ENCODE measurements around the gene ZNF598. TPM values are rescaled to one million over a fixed set of nuclear protein-coding genes. Genes with fewer than 3 reads are reported as not detected.
A peak's percentile ranks its signal among the peaks of the same experiment; 100 is the strongest.

The ZNF598 gene
- total RNA-seq, 2 donors from 2014 or later: 45.2 to 46.7 TPM

DNA sequence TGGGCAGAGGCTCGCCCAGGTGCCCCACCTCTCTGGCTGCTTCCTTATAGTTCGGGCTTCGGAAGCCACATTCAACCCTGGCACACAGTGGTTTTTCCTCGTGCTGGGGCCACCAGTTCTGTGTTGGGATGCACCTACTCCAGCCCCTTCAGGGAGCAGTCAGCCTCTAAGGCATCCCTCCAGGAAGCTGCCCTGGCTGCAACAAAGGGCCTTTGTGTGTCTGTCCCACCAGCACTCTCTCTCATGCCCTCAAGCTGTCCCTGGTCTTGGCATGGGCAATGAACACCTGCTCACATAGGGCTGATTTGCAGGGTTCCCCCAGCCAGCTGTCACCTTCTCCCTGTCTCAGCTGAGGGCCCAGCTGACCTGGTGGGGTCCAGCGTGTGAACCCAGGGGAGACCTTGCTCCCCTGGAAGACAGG, 27.6 kb downstream of the ZNF598 start:
- H3K4me1 Mint-ChIP-seq: peaks cover 12% of the 10 kb centered on the region
- no peak overlapping the region for H3K27ac Mint-ChIP-seq
- DNase-seq: no peak
- H3K4me3 Mint-ChIP-seq: no peak overlapping the region
- no peak for ATAC-seq
- no peaks in the 10 kb centered on the region for H3K36me3 Mint-ChIP-seq (ENCODE audit: low read depth)
- H3K9me3 ChIP-seq (ENCODE audit: control insufficient read depth, low read length, poor library complexity, severe bottlenecking): no peaks in the 10 kb centered on the region
- H3K27me3 Mint-ChIP-seq: peaks cover 18% of the 10 kb centered on the region

- H3K9me3 ChIP-seq (ENCODE audit: control insufficient read depth, low read length, poor library complexity, severe bottlenecking): no peaks in the 10 kb centered on the region
- H3K4me3 Mint-ChIP-seq: no peak within 1 kb of the TSS
- ATAC-seq (peak; percentile 21), DNase-seq (no peak)
- peaks cover 18% of the 10 kb centered on the region for H3K27me3 Mint-ChIP-seq
- no peaks in the 10 kb centered on the region for H3K36me3 Mint-ChIP-seq (ENCODE audit: low read depth)
- peaks cover 7% of the 10 kb centered on the region for H3K4me1 Mint-ChIP-seq
- no peak within 1 kb of the TSS for H3K27ac Mint-ChIP-seq
Measured at GRCh38 chr16:1981398-1981836, 28.2 kb downstream of the ZNF598 start, which contains the start of gene NOXO1. TSS of gene NOXO1 (minus strand) at chr16:1981469. CDS start at chr16:1981179, 290 bp downstream.

DNA sequence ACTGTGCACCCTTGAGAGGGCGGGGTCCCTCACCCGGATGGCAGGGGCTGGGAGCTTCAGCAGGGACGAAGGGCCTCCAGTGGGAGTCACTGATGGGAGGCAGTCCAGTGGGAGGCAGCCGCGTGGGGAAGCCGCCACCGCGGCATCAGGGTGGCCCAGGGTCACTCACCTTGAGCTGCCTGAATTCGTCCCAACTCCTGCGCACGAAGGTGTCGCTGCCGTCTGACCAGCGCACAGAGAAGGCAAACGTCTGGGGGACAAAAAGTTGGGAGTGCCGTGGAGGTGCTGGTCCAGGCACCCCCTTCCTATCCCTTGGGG, 28.9 kb downstream of the ZNF598 start:
- ATAC-seq: no peak

GRCh38 chr16:1980030-1980769, 29.4 kb downstream of the ZNF598 start:
- Mint-ChIP-seq H3K4me3 (no peak overlapping the region), H3K36me3 (ENCODE audit: low read depth) (peaks cover 5% of the 10 kb centered on the region), H3K27ac (no peak overlapping the region), H3K27me3 (peaks cover 18% of the 10 kb centered on the region), H3K4me1 (peaks cover 7% of the 10 kb centered on the region)
- ATAC-seq (no peak), DNase-seq (no peak)
- no peaks in the 10 kb centered on the region for H3K9me3 ChIP-seq (ENCODE audit: control insufficient read depth, low read length, poor library complexity, severe bottlenecking)

More for the DNA sequence above, 28.9 kb downstream of the ZNF598 start:
- no peaks in the 10 kb centered on the region for H3K9me3 ChIP-seq (ENCODE audit: control insufficient read depth, low read length, poor library complexity, severe bottlenecking)
- DNase-seq: no peak
- Mint-ChIP-seq H3K27ac (no peak overlapping the region), H3K4me1 (peaks cover 7% of the 10 kb centered on the region), H3K27me3 (peaks cover 18% of the 10 kb centered on the region), H3K36me3 (ENCODE audit: low read depth) (peaks cover 5% of the 10 kb centered on the region), H3K4me3 (no peak overlapping the region)

- H3K4me3 Mint-ChIP-seq: peak overlapping the region; percentile 57
Measured at GRCh38 chr16:1979271-1980029, 30.2 kb downstream of the ZNF598 start.

DNA sequence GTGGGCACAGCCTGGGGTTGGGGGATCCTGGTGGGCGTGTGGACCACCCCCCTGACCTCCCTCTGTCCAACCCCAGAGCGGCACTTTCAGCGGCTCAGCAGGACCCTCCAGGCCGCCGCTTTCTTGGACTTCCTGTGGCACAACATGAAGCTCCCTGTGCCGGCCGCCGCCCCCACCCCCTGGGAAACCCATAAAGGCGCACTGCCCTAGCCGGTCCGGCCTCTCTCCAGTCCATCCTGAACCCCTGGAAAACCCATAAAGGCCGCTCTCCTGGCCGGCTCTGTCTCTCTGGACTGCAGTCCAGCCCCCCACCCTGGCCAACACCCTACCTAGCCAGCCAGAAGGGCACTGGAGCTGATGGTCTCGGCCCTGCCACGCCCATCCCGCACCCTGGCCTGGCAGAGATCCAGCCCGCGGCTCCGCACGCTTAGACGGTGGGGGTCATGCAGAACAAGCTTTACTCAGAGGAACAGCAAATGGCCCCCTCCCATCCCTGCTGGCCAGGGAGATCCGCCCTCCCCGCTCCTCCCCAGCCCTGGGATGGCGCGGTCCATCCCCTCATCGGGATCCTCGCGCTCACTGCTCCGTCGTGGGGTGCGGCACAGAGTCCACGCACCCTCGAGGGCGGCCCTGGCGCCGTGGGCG, 31.0 kb downstream of the ZNF598 start:
- no peak overlapping the region for H3K4me3 Mint-ChIP-seq

More at GRCh38 chr16:1979271-1980029, 30.2 kb downstream of the ZNF598 start:
- DNase-seq (no peak), ATAC-seq (peak; percentile 41)
- Mint-ChIP-seq H3K4me1 (peaks cover 4% of the 10 kb centered on the region), H3K27me3 (peaks cover 18% of the 10 kb centered on the region), H3K36me3 (ENCODE audit: low read depth) (peaks cover 5% of the 10 kb centered on the region), H3K27ac (no peak overlapping the region)
- H3K9me3 ChIP-seq (ENCODE audit: control insufficient read depth, low read length, poor library complexity, severe bottlenecking): no peaks in the 10 kb centered on the region

GRCh38 chr16:1977875-1978268, 31.7 kb downstream of the ZNF598 start:
- no peak overlapping the region for H3K4me3 Mint-ChIP-seq
- DNase-seq (no peak), ATAC-seq (no peak)
- peaks cover 6% of the 10 kb centered on the region for H3K4me1 Mint-ChIP-seq
- no peaks in the 10 kb centered on the region for H3K9me3 ChIP-seq (ENCODE audit: control insufficient read depth, low read length, poor library complexity, severe bottlenecking)
- H3K27ac Mint-ChIP-seq: no peak overlapping the region
- peaks cover 5% of the 10 kb centered on the region for H3K36me3 Mint-ChIP-seq (ENCODE audit: low read depth)
- peaks cover 14% of the 10 kb centered on the region for H3K27me3 Mint-ChIP-seq

More for the DNA sequence above, 31.0 kb downstream of the ZNF598 start:
- peaks cover 18% of the 10 kb centered on the region for H3K27me3 Mint-ChIP-seq
- ATAC-seq (no peak), DNase-seq (no peak)
- peaks cover 5% of the 10 kb centered on the region for H3K36me3 Mint-ChIP-seq (ENCODE audit: low read depth)
- H3K27ac Mint-ChIP-seq: no peak overlapping the region
- no peaks in the 10 kb centered on the region for H3K9me3 ChIP-seq (ENCODE audit: control insufficient read depth, low read length, poor library complexity, severe bottlenecking)
- peaks cover 4% of the 10 kb centered on the region for H3K4me1 Mint-ChIP-seq

- DNase-seq (no peak), ATAC-seq (no peak)
- no peaks in the 10 kb centered on the region for H3K9me3 ChIP-seq (ENCODE audit: control insufficient read depth, low read length, poor library complexity, severe bottlenecking)
- H3K36me3 Mint-ChIP-seq (ENCODE audit: low read depth): peaks cover 5% of the 10 kb centered on the region
- no peak overlapping the region for H3K4me3 Mint-ChIP-seq
- peaks cover 14% of the 10 kb centered on the region for H3K27me3 Mint-ChIP-seq
- H3K27ac Mint-ChIP-seq: no peak overlapping the region
- peaks cover 9% of the 10 kb centered on the region for H3K4me1 Mint-ChIP-seq
Measured at GRCh38 chr16:1976951-1977874, 32.4 kb downstream of the ZNF598 start.

- H3K9me3 ChIP-seq (ENCODE audit: control insufficient read depth, low read length, poor library complexity, severe bottlenecking): no peaks in the 10 kb centered on the region
- Mint-ChIP-seq H3K4me3 (no peak overlapping the region), H3K27me3 (peaks cover 8% of the 10 kb centered on the region), H3K4me1 (peaks cover 18% of the 10 kb centered on the region), H3K27ac (no peak overlapping the region), H3K36me3 (ENCODE audit: low read depth) (peaks cover 8% of the 10 kb centered on the region)
- DNase-seq (no peak), ATAC-seq (no peak)
Measured at GRCh38 chr16:1976216-1976520, 33.5 kb downstream of the ZNF598 start.

- DNase-seq: no peak
- Mint-ChIP-seq H3K36me3 (ENCODE audit: low read depth) (peaks cover 8% of the 10 kb centered on the region), H3K27me3 (peaks cover 2% of the 10 kb centered on the region), H3K27ac (no peak overlapping the region), H3K4me1 (peaks cover 21% of the 10 kb centered on the region), H3K4me3 (no peak overlapping the region)
- no peak for ATAC-seq
- H3K9me3 ChIP-seq (ENCODE audit: control insufficient read depth, low read length, poor library complexity, severe bottlenecking): no peaks in the 10 kb centered on the region
Measured at GRCh38 chr16:1975432-1976215, 34.0 kb downstream of the ZNF598 start.

- Mint-ChIP-seq H3K27me3 (no peaks in the 10 kb centered on the region), H3K4me1 (peaks cover 24% of the 10 kb centered on the region), H3K4me3 (no peak overlapping the region), H3K36me3 (ENCODE audit: low read depth) (peaks cover 8% of the 10 kb centered on the region), H3K27ac (no peak overlapping the region)
- ATAC-seq: no peak
- no peaks in the 10 kb centered on the region for H3K9me3 ChIP-seq (ENCODE audit: control insufficient read depth, low read length, poor library complexity, severe bottlenecking)
- no peak for DNase-seq
Measured at GRCh38 chr16:1974157-1975070, 35.2 kb downstream of the ZNF598 start.

Measured in T-helper 17 cell (primary cell).